EL (cell line): ENCODE measurements around the gene RBP3.

Source experiments
- DNase-seq: peaks from one replicate; pipeline ENCODE4 v3.0.0-alpha.2; 2016

RBP3 gene

GRCh38 chr10:47359626-47360418 lies 11.7 kb downstream of the RBP3 start:
- DNase-seq = no peak

- DNase-seq = no peak
Observed at GRCh38 chr10:47360419-47361040, 12.4 kb downstream of the RBP3 start.

- DNase-seq = peak; percentile 38
Observed at GRCh38 chr10:47361293-47361692, 13.1 kb downstream of the RBP3 start.

- no peak for DNase-seq
Observed at GRCh38 chr10:47362199-47362598, 14.0 kb downstream of the RBP3 start.

GRCh38 chr10:47363781-47364180 lies 15.6 kb downstream of the RBP3 start:
- DNase-seq = no peak

- DNase-seq = no peak
Observed at GRCh38 chr10:47364366-47364765, 16.2 kb downstream of the RBP3 start.

GRCh38 chr10:47364911-47365310 lies 16.7 kb downstream of the RBP3 start:
- no peak for DNase-seq

GRCh38 chr10:47365431-47366180 lies 17.4 kb downstream of the RBP3 start:
- no peak for DNase-seq

- no peak for DNase-seq
Observed at GRCh38 chr10:47366181-47366631, 18.0 kb downstream of the RBP3 start.

GRCh38 chr10:47366731-47367460 lies 18.7 kb downstream of the RBP3 start:
- no peak for DNase-seq

GRCh38 chr10:47367646-47368045 lies 19.5 kb downstream of the RBP3 start:
- no peak for DNase-seq

- DNase-seq = no peak
Observed at GRCh38 chr10:47368431-47369180, 20.4 kb downstream of the RBP3 start.

- no peak for DNase-seq
Observed at GRCh38 chr10:47369251-47369894, 21.2 kb downstream of the RBP3 start.

- no peak for DNase-seq
Observed at GRCh38 chr10:47370015-47370767, 22.0 kb downstream of the RBP3 start.

- DNase-seq = no peak
Observed at GRCh38 chr10:47370878-47371277, 22.7 kb downstream of the RBP3 start.

- no peak for DNase-seq
Observed at GRCh38 chr10:47371629-47372485, 23.7 kb downstream of the RBP3 start.

- DNase-seq = no peak
Observed at GRCh38 chr10:47372726-47373125, 24.6 kb downstream of the RBP3 start.

- DNase-seq = no peak
Observed at GRCh38 chr10:47374611-47375536, 26.7 kb downstream of the RBP3 start.
